Amygdala (tissue), 56 donors: Measurements from ENCODE around the gene LRP1.

Source experiments
- DNase-seq, 56 donors: peaks; one replicate each; lab custom pipeline; 2025; lab: John Stamatoyannopoulos, UW

Gene LRP1

GRCh38 chr12:57168058-57168457 lies 39.8 kb downstream of the LRP1 start:
- no peak for DNase-seq

GRCh38 chr12:57169046-57169795 lies 40.9 kb downstream of the LRP1 start:
- DNase-seq = peak in 5 of 56 donors; percentile 11 to 33 (median 21)

GRCh38 chr12:57169969-57170368 lies 41.7 kb downstream of the LRP1 start:
- DNase-seq = no peak

GRCh38 chr12:57170408-57170807 lies 42.1 kb downstream of the LRP1 start:
- DNase-seq = no peak

GRCh38 chr12:57170927-57171326 lies 42.6 kb downstream of the LRP1 start:
- no peak for DNase-seq

- DNase-seq = no peak
Measured at GRCh38 chr12:57171668-57172067, 43.4 kb downstream of the LRP1 start.

GRCh38 chr12:57173089-57173488 lies 44.8 kb downstream of the LRP1 start:
- DNase-seq = peak in 3 of 56 donors; percentile 12 to 35 (median 14)

GRCh38 chr12:57173683-57174082 lies 45.4 kb downstream of the LRP1 start:
- DNase-seq = no peak

- peak in 53 of 56 donors; percentile 6 to 84 (median 46) for DNase-seq
Measured at GRCh38 chr12:57175428-57176138, 47.3 kb downstream of the LRP1 start.

GRCh38 chr12:57176139-57176477 lies 47.8 kb downstream of the LRP1 start:
- DNase-seq = no peak

GRCh38 chr12:57176846-57177245 lies 48.6 kb downstream of the LRP1 start:
- DNase-seq = no peak

- no peak for DNase-seq
Measured at GRCh38 chr12:57177354-57177753, 49.1 kb downstream of the LRP1 start.

- DNase-seq = no peak
Measured at GRCh38 chr12:57178213-57178612, 49.9 kb downstream of the LRP1 start.

GRCh38 chr12:57179331-57180086 lies 51.2 kb downstream of the LRP1 start:
- no peak for DNase-seq

GRCh38 chr12:57180321-57180989 lies 52.2 kb downstream of the LRP1 start:
- no peak for DNase-seq

- DNase-seq = no peak
Measured at GRCh38 chr12:57181072-57181471, 52.8 kb downstream of the LRP1 start.

- DNase-seq = no peak
Measured at GRCh38 chr12:57181561-57182155, 53.4 kb downstream of the LRP1 start.

GRCh38 chr12:57182918-57183575 lies 54.8 kb downstream of the LRP1 start:
- peak in 36 of 56 donors; percentile 5 to 69 (median 33) for DNase-seq

- DNase-seq = no peak
Measured at GRCh38 chr12:57183939-57184725, 55.8 kb downstream of the LRP1 start.
